Sigmoid colon (tissue), 7 donors: ENCODE data around the gene PMP22. TPM values are rescaled to one million over a fixed set of nuclear protein-coding genes. Genes with fewer than 3 reads are reported as not detected.
A peak's percentile ranks its signal among the peaks of the same experiment; 100 is the strongest.

ENCODE experiments used
- DNase-seq: peaks from one replicate; pipeline ENCODE4 v3.0.0-alpha.2; 2019
- H3K27ac ChIP-seq, 4 donors: fragments of 200-600 bp; sonication (generic); one replicate each; pipeline ENCODE4 v1.5.1; 2016 to 2019; ENCODE audit warnings: mild to moderate bottlenecking in 1 of 4
- H3K27me3 ChIP-seq, 3 donors: fragments of 200-600 bp; sonication (generic); one replicate each; pipeline ENCODE4 v1.5.1; 2019; ENCODE audit warnings: mild to moderate bottlenecking in 1 of 3
- H3K36me3 ChIP-seq, 4 donors: fragments of 200-600 bp; sonication (generic); one replicate each; pipeline ENCODE4 v1.5.1; 2016 to 2019
- H3K4me1 ChIP-seq, 4 donors: fragments of 200-600 bp; sonication (generic); one replicate each; pipeline ENCODE4 v1.5.1; 2017 to 2019
- H3K4me3 ChIP-seq, 4 donors: fragments of 200-600 bp; sonication (generic); one replicate each; pipeline ENCODE4 v1.5.1; 2017 to 2019; ENCODE audit warnings: mild to moderate bottlenecking in 2 of 4, moderate library complexity in 1 of 4
- H3K9me3 ChIP-seq, 4 donors: fragments of 200-600 bp in 3 of 4; sonication (generic) in 3 of 4; one replicate each; pipeline versions ENCODE4 v1.5.1 to v1.6.1; 2013 to 2019
- CTCF ChIP-seq, 4 experiments: fragments of 450-650 bp in 3 of 4; fragments of 200-600 bp in 1 of 4; IDR thresholded peaks; one replicate each; pipeline ENCODE4 v1.5.1; 2016 to 2019; ENCODE audit warnings: antibody characterized with exemption in 4 of 4, mild to moderate bottlenecking in 3 of 4, moderate library complexity in 2 of 4
- EP300 ChIP-seq, 4 donors: sonication (generic); formaldehyde crosslinking; IDR thresholded peaks; one replicate each; pipeline ENCODE4 v1.6.1; 2017; ENCODE audit warnings: antibody characterized with exemption in 4 of 4
- POLR2A ChIP-seq, 2 donors: fragments of 450-650 bp; IDR thresholded peaks; one replicate each; pipeline ENCODE4 v1.6.1; 2016; ENCODE audit warnings: antibody characterized with exemption in 2 of 2, mild to moderate bottlenecking in 2 of 2, moderate library complexity in 2 of 2
- POLR2AphosphoS5 ChIP-seq, 4 donors: sonication (generic); formaldehyde crosslinking; IDR thresholded peaks; one replicate each; pipeline ENCODE4 v1.6.1; 2017; ENCODE audit warnings: antibody characterized with exemption in 4 of 4
- WGBS, 2 donors: extraction: QIAGEN DNeasy Blood & Tissue Kit; methylation state at CpG; one replicate each; pipeline ENCODE4 v1.1.7; 2013; 5-methylcytosine and 5-hydroxymethylcytosine counted together
- intact Hi-C: fragments of 100-400 bp; cut with DNase I; formaldehyde crosslinking; loops from one replicate; pipeline ENCODE4 v1.15.1; 2023
- polyA plus RNA-seq, 3 donors: library from polyadenylated mRNA; stranded (reverse); fragments of 200-250 nt; gene quantifications; one replicate each; pipeline ENCODE4 v1.2.3, GENCODE V29; 2013
- total RNA-seq, 4 donors: library from RNA; depleted of rRNA; stranded (reverse); fragments of >200 nt; gene quantifications; one replicate each; pipeline ENCODE4 v1.1.0, GENCODE V29; 2016
- donor health status: healthy with polysubstance abuse.
- donor health status: Bipolar disorder and iron deficiency.
- donor health status: healthy.

The PMP22 gene
- total RNA-seq = 100 to 1,000 TPM; 125 to 350 (median 199) TPM
- 10 to 100 TPM; 25.2 to 48.9 (median 38.4) TPM for polyA plus RNA-seq

GRCh38 chr17:15265131-15265530 is at the start of gene PMP22:
PMP22 (minus strand) TSS chr17:15265326; CDS start chr17:15260727, 4,599 bp downstream.
- Histone ChIP-seq H3K9me3 (no peaks in the 10 kb centered on the region), H3K27me3 (no peaks in the 10 kb centered on the region), H3K27ac (peak within 1 kb of the TSS; percentile 89 to 99 (median 94)), H3K36me3 (no peaks in the 10 kb centered on the region), H3K4me1 (peaks cover 0 to 27% (median 14%) of the 10 kb centered on the region in 4 donors), H3K4me3 (peak within 1 kb of the TSS; percentile 26 to 90 (median 66))
- TF ChIP-seq EP300 (IDR thresholded peaks at IDR 0.05) (peak in 1 of 4 donors; percentile 3), POLR2A (IDR thresholded peaks at IDR 0.05) (peak; percentile 29 to 33), POLR2AphosphoS5 (IDR thresholded peaks at IDR 0.05) (peak; percentile 58 to 89 (median 86)), CTCF (IDR thresholded peaks at IDR 0.05) (peak in 3 of 4 experiments; percentile 30 to 50 (median 41))
- intact Hi-C loops = loop anchor here (10.0 kb wide), 1 partner anchor 660 kb away; no protein-coding TSS in a partner anchor
- peak; percentile 86 for DNase-seq
- 30 to 60% methylated on average over 6 of the region's 6 CpGs for WGBS, 2 donors

GRCh38 chr17:15311996-15312395 is 46.9 kb upstream of the PMP22 start:
- intact Hi-C loops = no loop called here
- DNase-seq = no peak
- no peaks in the 10 kb centered on the region for H3K36me3 ChIP-seq

GRCh38 chr17:15309793-15310192 is 44.7 kb upstream of the PMP22 start:
- Histone ChIP-seq H3K4me1 (peaks cover 3 to 47% (median 44%) of the 10 kb centered on the region in 4 donors), H3K27me3 (no peaks in the 10 kb centered on the region), H3K9me3 (no peaks in the 10 kb centered on the region), H3K36me3 (no peaks in the 10 kb centered on the region), H3K4me3 (no peak overlapping the region), H3K27ac (peak overlapping the region in 1 of 4 donors; percentile 4)
- WGBS, 2 donors = 74 to 83% methylated on average over 3 of the region's 3 CpGs
- no peak for DNase-seq
- intact Hi-C loops = loop anchor here (2.0 to 5.0 kb wide), 2 partner anchors 31 to 88 kb away; partner anchors contain the start of gene TEKT3
- TF ChIP-seq CTCF (IDR thresholded peaks at IDR 0.05) (no peak), POLR2A (IDR thresholded peaks at IDR 0.05) (no peak), POLR2AphosphoS5 (IDR thresholded peaks at IDR 0.05) (no peak), EP300 (IDR thresholded peaks at IDR 0.05) (no peak)

More at GRCh38 chr17:15311996-15312395, 46.9 kb upstream of the PMP22 start:
- Histone ChIP-seq H3K9me3 (no peaks in the 10 kb centered on the region), H3K27ac (no peak overlapping the region), H3K4me1 (peaks cover 3 to 31% (median 25%) of the 10 kb centered on the region in 4 donors), H3K4me3 (no peak overlapping the region), H3K27me3 (no peaks in the 10 kb centered on the region)
- TF ChIP-seq CTCF (IDR thresholded peaks at IDR 0.05) = no peak
- TF ChIP-seq EP300 (IDR thresholded peaks at IDR 0.05) = no peak
- TF ChIP-seq POLR2A (IDR thresholded peaks at IDR 0.05) = no peak
- no peak for TF ChIP-seq POLR2AphosphoS5 (IDR thresholded peaks at IDR 0.05)
- 93% methylated on average over 5 of the region's 5 CpGs for WGBS, 2 donors

GRCh38 chr17:15309236-15309635 is 44.1 kb upstream of the PMP22 start:
- no peaks in the 10 kb centered on the region for H3K9me3 ChIP-seq
- 54 to 77% methylated on average over 3 of the region's 3 CpGs for whole genome bisulfite sequencing, 2 donors
- intact Hi-C loops = loop anchor here (2.0 to 5.0 kb wide), 2 partner anchors 32 to 88 kb away; partner anchors contain the start of gene TEKT3
- H3K27ac ChIP-seq = no peak overlapping the region
- H3K4me1 ChIP-seq = peaks cover 3 to 51% (median 44%) of the 10 kb centered on the region in 4 donors
- H3K36me3 ChIP-seq = no peaks in the 10 kb centered on the region
- no peak overlapping the region for H3K4me3 ChIP-seq
- DNase-seq = no peak
- H3K27me3 ChIP-seq = no peaks in the 10 kb centered on the region
- TF ChIP-seq POLR2A (IDR thresholded peaks at IDR 0.05) (no peak), CTCF (IDR thresholded peaks at IDR 0.05) (no peak), EP300 (IDR thresholded peaks at IDR 0.05) (no peak), POLR2AphosphoS5 (IDR thresholded peaks at IDR 0.05) (no peak)
